Measurements from ENCODE around the gene ENO2. TPM values are rescaled to one million over a fixed set of nuclear protein-coding genes. Genes with fewer than 3 reads are reported as not detected.

The ENO2 gene
- total RNA-seq, 2 donors from 2014 or later = 3.1 to 10.9 TPM

DNA sequence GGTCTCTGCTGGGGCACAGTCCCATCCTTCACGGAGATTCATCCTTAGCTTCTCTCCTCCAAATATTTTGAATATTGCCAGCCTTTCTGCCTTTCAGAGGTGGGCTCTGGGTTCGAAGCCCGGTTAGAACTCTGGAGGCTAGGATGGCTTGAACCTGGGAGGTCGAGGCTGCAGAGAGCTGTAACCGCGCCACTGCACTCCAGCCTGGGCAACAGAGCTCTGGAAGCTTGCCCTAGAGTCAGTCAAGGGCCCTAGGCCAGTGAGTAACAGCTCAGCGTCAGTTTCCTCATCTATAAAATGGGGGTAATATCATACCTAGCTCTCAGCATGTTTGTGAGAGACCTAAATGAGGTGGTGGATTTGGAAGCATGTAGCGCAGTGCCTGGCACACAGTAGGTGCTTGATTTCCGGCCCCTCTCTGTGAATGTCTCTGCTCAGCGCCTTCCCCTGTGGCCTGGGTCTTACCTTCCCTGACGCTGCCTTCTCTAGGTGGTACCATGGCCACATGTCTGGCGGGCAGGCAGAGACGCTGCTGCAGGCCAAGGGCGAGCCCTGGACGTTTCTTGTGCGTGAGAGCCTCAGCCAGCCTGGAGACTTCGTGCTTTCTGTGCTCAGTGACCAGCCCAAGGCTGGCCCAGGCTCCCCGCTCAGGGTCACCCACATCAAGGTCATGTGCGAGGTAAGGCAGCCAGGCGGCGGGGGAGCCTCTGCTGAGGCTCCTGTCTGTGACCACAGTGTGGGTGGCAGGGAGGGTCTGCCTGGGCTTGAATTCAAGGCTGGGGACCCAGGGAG, 40.1 kb downstream of the ENO2 start:
- intact Hi-C loops (cut with DNase I, micrococcal nuclease) = loop anchor here in 1 of 2 donors (10.0 kb wide), 1 partner anchor 150 kb away; the partner anchor contains the start of gene C1RL
- ATAC-seq = no peak
- DNase-seq = peak in 1 of 2 donors; percentile 8

DNA sequence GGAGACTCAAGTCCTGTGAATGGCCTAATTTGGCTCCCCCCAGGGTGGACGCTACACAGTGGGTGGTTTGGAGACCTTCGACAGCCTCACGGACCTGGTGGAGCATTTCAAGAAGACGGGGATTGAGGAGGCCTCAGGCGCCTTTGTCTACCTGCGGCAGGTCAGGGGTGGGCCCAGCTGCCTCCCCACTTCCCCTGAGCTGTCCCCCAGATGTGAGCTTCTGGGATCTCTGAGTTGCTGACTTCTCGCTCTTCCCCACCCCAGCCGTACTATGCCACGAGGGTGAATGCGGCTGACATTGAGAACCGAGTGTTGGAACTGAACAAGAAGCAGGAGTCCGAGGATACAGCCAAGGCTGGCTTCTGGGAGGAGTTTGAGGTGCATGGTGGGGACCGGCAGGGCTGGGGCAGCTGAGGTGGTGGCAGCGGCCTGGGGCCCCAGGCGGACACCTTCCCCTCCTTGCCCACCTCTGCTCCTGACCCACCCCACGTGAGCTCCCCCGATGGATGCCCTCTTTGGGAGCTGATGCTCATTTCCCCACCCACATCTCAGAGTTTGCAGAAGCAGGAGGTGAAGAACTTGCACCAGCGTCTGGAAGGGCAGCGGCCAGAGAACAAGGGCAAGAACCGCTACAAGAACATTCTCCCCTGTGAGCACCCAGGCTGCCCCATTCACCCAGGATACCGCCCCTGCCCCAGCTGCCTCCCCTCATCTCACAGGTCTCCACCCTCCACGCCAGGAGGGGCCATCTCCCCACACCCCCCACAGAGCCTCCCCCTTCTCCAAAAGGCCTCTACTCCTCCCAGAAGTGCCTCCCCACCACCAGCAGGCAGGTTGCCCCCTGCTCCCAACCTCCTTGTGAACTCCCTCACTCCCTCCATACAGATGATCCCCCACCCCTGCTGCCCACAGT, 41.0 kb downstream of the ENO2 start:
- ATAC-seq (no peak), DNase-seq (peak in 1 of 2 donors; percentile 9)
- intact Hi-C loops (cut with DNase I, micrococcal nuclease) = loop anchor here in 1 of 2 donors (10.0 kb wide), 1 partner anchor 149 kb away; the partner anchor contains the start of gene C1RL

DNA sequence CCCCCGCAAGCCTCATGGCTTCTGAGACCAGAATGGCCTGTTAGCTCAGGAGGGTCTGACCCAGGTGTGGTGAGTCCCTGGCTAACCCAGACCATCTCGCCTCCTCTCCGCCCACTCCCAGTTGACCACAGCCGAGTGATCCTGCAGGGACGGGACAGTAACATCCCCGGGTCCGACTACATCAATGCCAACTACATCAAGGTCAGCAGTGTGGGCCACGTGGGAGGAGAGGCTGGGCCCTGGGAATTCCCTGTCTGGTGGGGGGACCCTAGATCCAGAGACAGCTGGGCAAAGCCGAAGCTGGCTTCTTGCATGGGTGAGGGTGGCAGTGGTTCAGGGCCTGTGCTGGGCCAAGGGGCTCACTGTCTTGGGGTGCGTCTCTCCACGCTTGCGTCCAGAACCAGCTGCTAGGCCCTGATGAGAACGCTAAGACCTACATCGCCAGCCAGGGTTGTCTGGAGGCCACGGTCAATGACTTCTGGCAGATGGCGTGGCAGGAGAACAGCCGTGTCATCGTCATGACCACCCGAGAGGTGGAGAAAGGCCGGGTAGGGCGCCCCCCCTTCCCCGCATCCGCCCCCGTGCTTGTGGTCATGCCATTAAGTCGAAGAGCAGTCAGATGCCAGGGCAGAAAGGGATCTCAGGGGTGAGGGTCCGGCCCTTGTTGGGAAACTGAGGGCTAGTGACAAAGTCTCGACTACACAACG, 41.8 kb downstream of the ENO2 start:
- ATAC-seq (no peak), DNase-seq (no peak)
- intact Hi-C loops (cut with DNase I, micrococcal nuclease) = loop anchor here in 1 of 2 donors (10.0 kb wide), 1 partner anchor 149 kb away; the partner anchor contains the start of gene C1RL

DNA sequence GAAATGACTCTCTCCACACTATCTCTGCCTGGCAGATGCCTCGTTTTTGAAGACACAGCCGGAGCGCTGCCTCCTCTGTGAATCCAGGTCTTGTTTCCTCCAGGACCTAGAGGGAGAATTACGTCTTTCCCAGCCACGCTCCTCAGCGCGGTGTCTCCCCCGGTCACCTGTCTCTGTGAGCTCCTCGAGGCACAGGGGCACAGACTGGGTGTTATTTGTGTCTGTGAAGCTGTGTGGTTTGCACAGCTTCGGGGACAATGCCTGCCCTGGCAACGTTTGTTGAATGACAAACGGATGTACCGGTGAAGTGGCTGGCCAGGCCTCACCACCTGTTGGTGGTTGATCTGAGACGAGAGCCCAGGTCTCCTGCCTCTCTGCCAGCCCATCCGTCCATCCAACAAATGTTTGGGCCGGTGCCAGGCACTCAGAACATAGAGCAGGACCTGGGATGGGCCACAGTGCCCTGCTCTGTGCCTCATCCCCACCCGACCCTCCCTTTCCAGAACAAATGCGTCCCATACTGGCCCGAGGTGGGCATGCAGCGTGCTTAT, 42.8 kb downstream of the ENO2 start:
- DNase-seq = peak in 1 of 2 donors; percentile 25
- ATAC-seq = no peak
- intact Hi-C loops (cut with DNase I, micrococcal nuclease) = loop anchor here in 1 of 2 donors (10.0 kb wide), 1 partner anchor 148 kb away; the partner anchor contains the start of gene C1RL

DNA sequence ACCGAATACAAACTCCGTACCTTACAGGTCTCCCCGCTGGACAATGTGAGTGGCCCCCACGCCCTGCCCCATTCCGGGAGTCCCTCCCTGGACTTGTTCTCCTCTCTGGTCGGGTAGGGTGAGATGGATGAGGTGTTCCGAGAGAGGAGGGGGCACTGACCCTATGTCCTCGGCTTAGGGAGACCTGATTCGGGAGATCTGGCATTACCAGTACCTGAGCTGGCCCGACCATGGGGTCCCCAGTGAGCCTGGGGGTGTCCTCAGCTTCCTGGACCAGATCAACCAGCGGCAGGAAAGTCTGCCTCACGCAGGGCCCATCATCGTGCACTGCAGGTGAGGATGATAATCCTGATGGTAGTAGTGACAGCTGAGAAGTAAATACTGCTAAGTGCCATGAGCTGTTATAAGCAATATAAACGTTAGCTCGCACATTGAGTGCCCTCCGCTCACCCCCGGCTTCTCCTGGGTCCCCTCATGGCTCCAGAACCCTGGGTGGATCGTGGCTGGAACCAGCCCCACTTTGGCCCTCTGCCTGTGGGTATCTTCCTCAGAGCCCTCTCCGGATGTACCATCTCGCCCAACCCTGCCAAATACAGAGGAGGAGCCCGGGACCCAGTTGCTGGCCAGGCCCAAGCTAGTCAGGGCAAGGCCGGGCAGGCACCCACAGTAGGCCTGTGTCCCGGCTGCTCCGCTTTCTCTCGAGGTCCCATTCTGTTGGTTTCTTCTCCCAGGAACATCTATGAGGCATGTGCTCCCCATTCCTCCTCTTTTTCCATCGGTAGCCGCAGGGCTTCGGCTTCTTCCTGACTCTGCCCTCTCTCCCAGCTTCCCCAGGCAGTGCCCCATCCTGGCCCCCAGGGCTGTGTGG, 43.6 kb downstream of the ENO2 start:
- intact Hi-C loops (cut with DNase I, micrococcal nuclease) = loop anchor here in 1 of 2 donors (10.0 kb wide), 1 partner anchor 147 kb away; the partner anchor contains the start of gene C1RL
- DNase-seq = peak in 1 of 2 donors; percentile 13
- ATAC-seq = no peak

DNA sequence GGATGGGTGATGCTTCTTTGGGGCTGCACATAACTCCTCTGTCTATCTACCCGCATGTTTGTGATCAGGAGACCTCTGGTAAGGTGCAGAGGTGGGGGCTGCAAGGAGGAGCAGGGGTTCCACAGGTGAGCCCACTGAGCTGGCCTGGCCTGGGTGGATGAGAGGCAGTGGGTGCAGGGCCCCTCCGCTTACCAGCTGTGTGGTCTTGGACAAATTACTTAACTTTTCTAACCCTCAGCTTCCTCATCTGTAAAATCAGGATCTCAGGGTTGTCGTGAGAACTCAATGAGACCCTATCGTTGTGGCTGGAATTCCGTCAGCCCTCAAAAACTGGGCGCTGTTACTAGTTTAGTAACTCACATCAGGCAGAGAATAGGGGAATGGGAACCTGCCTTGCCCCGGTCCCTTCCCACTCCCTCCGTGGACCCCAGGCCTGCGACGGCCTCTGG, 44.3 kb downstream of the ENO2 start:
- intact Hi-C loops (cut with DNase I, micrococcal nuclease) = loop anchor here in 1 of 2 donors (10.0 kb wide), 1 partner anchor 146 kb away; the partner anchor contains the start of gene C1RL
- ATAC-seq (no peak), DNase-seq (no peak)

DNA sequence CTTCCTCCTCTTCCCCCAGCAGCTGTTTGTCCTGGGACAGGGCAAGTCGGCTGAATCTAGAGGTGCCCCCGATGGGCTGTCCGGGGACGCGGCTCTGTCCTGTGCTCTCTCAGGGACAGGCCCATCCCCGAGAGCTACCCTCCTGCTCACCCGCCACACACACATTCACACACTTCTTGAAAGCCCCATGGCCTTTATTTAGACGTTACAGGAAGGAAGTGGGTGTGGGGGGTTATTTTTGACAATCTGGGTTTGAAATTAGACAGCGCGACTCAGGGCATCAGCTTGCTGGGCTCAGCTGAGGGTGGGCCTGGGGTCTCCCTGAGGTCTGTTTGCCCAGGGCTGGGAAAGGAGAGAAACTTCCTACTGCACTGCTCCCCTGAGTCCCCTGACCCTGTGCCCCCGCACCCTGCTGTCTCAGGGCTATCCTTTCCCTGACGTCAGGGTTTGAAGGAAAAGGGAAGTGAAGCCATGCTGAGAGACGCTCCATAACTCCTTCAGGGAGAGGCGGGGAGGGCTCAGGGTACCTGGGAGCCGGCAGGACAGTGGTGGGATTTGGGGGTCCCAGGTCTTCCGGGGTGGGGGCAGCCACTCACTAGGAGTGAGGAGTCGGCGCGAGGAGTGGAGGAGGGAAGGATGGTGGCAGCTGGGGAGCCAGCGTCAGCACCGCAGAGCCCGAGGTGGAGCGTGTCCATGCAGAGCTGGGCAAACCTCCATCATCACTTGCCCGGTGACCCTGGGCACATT, 44.9 kb downstream of the ENO2 start:
- intact Hi-C loops (cut with DNase I, micrococcal nuclease) = loop anchor here in 1 of 2 donors (10.0 kb wide), 1 partner anchor 146 kb away; the partner anchor contains the start of gene C1RL
- no peak for ATAC-seq

DNA sequence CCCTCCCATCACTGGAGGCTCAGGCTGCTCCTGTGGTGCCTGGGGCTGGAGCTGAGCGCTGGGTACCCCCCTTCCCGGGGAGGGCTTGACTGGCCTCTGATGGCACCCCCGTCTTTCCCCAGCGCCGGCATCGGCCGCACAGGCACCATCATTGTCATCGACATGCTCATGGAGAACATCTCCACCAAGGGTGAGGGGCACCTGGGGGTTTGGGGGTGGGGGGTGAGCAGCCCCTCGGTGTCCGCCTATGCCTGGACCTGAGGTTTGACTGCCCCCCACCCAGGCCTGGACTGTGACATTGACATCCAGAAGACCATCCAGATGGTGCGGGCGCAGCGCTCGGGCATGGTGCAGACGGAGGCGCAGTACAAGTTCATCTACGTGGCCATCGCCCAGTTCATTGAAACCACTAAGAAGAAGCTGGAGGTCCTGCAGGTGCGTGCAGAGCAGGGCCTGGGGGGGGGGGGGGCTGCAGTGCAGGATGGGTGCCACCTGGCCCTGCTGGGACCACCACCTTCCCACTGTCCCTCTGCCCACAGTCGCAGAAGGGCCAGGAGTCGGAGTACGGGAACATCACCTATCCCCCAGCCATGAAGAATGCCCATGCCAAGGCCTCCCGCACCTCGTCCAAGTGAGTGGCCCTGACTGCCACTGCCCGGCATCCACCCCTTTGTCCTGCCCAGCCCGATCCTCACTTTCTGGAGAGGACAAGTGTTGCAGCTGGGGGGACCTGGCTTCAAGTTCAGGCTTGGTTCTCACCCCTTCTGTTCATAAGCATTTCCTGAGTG, 45.6 kb downstream of the ENO2 start:
- intact Hi-C loops (cut with DNase I, micrococcal nuclease) = loop anchor here in 1 of 2 donors (10.0 kb wide), 1 partner anchor 145 kb away; the partner anchor contains the start of gene C1RL
- no peak for ATAC-seq
- peak in 1 of 2 donors; percentile 28 for DNase-seq

More for the DNA sequence above, 44.9 kb downstream of the ENO2 start:
- DNase-seq = peak; percentile 48 to 51

DNA sequence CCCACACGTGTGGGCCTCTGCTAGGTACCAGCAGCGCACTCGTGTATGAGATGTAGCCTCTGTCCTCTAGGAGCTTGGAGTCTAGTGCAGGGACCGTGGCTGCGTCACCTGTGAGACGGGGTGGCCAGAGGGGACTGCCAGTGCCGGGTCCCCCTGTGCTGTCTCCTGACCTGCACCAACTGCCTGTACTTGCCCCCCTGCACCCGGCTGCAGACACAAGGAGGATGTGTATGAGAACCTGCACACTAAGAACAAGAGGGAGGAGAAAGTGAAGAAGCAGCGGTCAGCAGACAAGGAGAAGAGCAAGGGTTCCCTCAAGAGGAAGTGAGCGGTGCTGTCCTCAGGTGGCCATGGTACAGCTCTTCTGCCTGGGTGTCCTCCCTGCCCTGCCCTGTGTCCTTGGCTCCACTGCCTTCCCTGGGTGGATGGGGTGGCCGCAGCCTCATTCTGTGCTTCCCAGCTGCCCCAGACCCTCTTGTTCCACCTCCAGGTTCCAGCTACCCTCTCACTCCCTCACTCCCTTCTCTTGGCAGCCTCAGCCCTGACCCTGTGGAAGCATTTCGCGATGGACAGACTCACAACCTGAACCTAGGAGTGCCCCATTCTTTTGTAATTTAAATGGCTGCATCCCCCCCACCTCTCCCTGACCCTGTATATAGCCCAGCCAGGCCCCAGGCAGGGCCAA, 46.4 kb downstream of the ENO2 start:
- intact Hi-C loops (cut with DNase I, micrococcal nuclease) = no loop called here
- ATAC-seq (peak; percentile 8), DNase-seq (peak; percentile 45 to 70)

DNA sequence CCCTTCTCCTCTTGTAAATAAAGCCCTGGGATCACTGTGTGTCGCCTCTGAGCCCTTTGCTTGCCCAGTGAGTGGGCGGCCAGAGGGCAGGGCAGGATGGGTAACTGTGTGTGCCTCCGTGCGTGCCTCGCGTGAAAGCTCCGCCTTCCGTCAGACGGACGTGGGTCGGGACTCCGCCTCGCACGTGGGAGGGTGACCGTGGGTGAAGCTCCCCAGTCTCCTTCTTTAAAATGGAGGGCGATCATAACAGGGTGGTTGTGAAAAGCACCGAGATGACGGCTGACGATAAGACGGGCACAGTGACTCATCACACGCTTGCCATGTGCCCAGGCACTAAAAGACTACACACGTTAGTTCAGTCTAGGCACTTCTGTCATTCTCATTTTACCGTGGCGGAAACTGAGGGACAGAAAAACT, 46.9 kb downstream of the ENO2 start:
- intact Hi-C loops (cut with DNase I, micrococcal nuclease) = no loop called here
- peak; percentile 18 for ATAC-seq
- peak; percentile 82 to 85 for DNase-seq

DNA sequence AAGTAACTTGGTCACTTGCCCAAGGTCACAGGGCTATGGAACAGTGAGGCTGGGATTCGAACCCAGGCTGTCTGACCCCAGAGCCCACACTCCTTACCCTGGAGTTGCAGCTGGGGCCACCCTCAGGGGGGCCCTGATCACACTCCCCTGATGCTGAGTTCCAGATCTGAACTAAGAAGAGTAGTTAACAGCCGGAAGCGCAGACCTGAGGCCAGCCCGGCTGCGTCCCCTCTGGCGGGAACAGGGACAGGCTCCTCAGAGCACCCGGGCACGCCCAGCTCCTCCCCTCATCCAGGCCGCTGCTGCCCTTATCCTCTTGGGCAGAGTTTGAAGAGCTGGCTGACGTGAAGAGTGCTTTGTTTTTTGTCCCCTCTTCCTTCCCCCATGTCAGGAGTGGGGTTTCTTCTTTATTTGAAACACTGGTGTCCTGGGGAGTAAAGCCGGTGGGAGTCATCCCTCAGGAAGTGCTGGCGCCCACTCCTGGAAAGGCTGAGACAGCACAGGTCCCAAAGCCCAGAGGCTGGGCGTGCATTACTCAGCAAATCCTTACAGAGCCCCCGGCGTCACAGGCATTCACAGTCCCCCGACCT, 47.4 kb downstream of the ENO2 start:
- peak; percentile 83 to 85 for DNase-seq
- peak; percentile 53 for ATAC-seq
- intact Hi-C loops (cut with DNase I, micrococcal nuclease) = no loop called here

DNA sequence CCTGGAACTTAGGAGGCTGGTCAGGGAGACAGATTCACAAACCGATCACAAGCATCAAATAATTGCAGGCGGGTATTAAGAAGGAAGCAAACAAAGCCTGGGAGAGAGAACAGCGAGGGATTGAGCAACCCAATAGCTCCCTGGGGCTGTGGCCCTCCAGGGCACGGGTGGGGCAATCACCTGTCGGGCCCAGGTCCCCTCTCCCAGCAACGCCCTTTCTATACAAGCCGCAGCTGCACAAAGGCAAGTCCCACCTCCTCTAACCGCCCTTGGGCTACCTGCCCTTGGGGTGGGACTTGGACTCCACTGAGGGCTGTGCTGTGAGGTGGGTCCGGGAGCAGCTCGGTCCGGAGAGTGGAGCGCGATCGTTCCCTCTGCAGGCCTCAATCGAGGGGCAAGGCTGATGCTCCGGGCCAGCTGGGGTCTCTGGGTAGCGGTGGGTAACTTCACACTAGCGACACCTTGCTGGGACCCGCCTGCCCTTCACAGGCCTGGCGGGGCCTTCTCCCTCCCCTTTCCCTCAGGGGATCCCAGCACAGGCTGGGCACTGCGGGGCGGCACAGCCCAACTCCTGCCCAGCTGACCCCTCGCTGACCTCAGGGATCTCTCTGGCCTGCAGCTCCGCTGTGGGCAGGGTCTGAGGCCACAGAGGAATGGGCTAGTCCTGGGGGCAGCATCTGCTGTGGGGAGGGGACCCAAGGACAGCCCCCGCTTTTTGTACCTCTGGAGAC, 48.1 kb downstream of the ENO2 start:
- ATAC-seq = peak; percentile 66
- peak; percentile 83 to 93 for DNase-seq
- intact Hi-C loops (cut with DNase I, micrococcal nuclease) = no loop called here

DNA sequence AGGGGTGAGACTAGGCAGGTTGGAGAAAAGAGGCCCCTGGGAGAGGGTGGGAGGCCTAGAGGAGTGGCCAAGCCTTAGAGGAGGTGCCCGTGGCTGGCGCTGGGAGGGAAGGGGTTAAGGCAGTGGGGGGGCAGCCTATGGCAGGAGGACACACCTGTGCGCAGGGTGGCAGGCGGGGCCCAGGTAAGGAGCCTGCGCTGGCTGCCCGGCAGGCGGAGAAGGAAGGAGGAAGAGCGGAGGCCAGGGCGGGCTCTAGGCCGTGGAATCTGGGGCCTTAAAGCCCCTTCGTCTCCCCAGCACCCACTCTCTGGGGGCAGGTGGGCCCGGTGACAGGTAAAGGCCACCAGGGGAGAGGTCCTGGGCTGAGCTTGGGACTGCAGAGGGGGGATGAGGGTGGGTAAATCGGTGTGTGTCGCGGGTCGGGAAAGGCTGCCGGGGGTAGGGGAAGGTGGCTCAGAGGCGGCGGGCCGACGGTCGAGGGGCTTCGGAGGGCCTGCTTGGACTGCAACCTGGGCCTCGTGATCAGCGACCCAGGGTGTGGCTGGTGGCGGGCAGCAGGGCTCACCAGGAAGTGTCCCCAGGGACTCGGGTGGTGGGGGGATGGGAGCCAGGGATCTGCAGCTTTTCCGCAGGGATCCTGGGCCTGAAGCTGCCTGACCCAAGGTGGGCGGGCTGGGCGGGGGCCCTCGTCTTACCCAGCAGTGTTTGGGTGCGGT, 48.8 kb downstream of the ENO2 start:
- ATAC-seq (peak; percentile 68), DNase-seq (peak; percentile 95)
- intact Hi-C loops (cut with DNase I, micrococcal nuclease) = no loop called here

Data from left colon (tissue), 2 donors.